GF-D8 (cell line): ENCODE results near the gene ANKRD39.

Experiments
- DNase-seq: peaks from one replicate; lab custom pipeline; 2025; lab: John Stamatoyannopoulos, UW

The ANKRD39 gene

DNA sequence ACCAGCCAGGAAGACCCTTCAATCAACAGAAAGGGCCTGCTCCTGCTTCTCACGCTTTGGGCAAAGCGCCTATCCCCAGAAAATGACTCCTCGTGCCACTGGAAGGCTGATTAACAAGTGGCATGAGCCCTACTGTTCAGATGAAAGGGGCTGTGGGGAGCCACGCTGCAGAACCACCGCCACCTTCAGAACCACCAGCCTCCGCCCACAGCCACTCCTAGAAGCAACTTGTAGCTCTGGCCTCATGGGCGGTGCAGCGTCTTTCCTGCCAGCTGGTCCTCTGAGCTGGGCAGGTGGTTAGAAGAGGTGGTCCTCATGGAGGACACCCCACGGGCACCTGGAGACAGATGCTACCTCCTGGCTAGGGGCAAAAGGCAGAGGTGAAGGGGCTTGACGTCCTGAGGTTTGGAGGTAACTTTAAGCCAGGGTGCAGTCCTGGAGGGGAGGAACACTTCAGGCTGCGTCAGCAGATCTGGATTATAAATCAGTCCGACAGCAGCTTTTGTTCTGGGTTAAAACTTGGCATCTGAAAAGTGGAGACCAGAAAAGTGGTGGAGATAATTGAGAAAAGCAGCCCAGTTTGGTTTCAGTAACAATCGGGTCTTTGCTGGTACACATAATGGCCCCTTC is 12.9 kb upstream of the ANKRD39 start:
- DNase-seq: no peak

DNA sequence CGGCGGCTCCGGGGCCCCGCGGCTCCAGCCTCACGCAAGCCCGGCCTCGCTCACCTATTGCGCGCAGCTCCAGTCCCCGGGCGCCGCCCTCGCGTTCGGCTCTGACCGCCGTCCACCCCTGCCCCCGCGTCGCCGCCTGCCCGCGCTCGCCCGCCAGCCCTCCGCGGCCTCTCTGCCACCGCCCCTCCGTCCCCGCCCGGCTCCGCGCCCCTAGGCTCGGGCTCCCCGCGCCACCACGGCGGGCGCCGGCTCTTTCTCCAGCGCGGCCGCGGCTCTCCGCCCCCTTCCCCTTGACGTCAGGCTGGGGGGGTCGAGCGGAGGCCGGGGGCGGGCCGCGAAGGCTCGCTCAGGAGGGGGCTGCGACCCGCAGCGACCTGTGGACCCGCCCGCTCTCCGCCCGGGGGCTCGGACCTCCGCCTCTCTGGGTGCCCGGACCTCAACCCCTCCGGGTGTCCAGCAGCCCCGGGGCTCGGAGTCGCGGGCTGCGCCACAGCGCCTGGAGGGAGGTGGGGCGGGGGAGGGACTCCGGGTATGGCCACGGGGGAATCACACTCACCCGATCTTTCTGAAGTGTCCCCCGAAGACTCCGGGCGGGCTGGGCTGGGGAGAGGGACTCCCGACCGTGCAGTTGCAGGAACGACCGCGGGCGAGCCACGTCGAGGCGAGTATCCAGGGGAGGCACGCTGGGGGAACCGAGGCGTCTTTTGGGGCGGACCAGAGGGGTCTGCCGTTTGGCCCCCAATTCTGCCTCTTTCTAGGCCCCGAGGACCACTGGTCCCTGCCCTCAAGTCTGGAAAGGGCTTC is 12.2 kb upstream of the ANKRD39 start, which contains the start of gene SEMA4C:
TSS of gene SEMA4C (minus strand) at position 259 of the 804 bp plus-strand sequence. CDS start 2,194 bp downstream, outside the sequence.
- no peak for DNase-seq

DNA sequence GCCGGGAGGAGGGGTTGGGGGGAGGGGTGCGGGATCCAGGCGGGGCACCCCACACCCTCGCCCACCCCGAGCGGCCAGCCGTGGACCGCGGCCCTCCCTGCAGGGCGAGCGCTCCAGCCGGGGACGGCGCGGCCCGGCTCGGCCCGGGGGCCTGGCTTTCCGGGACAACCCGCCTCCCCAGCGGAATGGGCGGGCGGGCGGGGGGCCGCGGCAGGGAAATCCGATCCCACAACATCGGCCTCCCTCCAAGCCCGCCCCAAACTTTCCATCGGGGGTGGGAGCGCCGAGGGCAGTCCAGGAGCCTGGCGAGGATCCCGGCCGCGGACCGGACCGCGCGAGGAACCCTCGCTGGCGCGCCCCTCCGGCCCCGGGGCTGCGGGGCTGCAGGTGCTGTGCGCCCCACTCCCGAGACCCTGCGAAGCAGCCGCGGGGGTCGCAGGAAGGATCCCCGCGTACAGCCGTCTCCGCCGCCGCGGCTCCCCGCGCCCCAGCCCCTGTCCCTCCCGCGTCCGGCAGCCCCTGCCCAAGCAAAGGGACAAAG is 11.5 kb upstream of the ANKRD39 start:
- no peak for DNase-seq

DNA sequence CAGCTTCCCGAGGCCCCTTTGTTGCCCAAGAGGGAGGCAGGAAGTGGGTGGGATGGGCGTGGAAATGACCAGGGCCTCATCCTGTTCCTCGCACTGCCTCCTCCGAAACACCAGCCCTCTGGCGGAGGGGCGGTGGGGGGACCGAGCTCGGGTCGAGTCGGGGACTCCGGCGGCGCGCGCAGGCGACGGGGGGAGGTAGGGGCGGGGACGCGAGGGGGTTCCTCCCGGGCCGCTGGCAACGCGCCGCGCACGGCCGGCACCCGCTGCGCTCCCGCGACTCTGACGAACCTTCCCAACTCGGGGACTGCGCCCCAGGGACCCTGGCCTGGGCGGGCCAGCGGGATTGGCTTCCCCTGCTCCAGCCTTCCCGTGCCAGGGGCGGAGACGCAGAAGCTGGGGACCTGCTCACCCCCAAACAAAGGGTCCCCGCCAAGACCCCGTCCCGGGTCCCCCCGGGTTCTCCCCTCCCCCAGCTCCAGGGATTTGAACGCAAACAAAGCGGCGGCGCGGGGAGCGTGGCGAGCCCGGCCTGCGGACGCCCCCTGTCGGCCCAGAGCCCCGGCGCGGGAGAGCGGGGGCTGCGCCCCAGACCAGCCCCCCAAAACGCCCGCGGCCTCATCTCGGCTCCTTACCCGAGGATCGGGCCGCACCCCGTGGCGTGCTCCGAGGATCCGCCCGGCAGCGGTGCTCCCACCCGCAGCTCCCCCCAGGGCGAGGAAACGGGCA is 10.9 kb upstream of the ANKRD39 start:
- peak; percentile 52 for DNase-seq

DNA sequence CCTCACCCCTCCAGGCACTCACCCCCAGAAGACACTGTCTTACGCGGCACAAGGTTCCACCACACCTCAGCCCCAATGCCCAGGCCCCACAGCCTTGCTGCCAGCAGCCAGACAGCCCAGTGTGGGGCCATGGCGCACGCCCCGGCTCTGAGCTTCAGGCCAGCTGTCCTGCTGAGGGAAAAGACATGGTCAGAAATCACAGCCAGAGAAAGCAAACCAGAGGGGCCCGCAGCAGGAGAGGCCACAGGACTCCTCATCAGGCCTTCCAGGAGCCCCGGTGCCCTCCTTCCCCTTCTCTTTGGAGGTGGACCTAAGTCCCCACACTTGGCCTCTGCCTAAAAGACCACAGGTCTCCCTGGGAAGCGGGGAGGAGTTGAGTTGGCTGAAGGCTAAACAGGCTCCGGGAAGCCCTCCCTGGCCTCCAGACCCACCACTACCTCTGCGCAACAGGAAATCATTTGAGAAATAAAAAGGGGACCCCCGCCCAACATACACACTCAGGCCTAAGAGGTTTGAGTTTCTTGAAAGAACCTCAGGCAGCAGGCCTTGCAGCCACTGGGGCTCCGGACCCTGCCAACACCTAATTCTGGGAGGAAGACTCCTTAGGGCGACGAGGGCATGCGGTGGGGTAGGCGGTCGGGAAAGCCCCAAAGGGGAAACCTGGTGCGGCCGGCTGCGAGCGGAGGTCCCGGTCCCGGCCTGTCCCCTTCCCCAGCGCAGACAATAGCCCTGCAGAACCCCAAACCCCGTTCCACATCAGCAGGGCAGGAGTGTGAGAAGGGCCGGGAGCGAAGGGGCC is 10.1 kb upstream of the ANKRD39 start:
- no peak for DNase-seq

DNA sequence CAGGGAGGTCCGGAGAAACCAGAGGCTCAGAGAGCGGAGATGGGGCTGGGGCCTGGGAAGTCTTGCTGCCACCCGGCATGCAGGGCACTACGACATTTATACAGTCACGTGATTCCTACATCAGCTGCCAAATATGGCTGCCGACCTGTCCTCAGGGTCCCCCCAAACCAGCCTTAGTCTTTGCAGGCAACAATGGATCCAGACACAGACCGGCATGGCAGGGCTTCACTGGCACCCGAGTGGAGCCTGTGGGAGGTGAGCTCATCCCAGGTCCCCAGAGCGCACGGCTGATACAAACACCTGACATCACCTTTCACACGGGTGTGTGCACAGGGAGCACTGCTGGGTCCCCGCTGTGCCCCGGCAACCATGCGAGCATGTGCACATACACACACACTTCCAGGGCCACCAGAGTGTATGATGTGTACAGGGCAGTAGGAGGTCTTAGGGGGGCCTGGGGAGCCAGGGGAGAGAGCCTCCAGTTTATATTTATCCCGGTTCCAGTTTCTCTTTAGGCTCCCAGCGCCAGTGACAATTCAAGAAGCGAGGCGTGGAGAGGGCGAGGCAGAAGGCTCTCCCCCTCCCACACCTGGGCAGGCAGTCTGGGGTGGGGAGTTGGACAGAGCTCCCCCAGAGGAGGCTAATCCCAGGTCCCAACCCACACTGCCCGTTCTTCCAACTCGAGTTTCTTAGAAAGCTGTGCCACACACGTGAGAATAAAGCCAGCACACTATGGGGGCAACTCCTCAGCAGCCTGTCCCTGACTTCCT is 9.4 kb upstream of the ANKRD39 start:
- DNase-seq: no peak

DNA sequence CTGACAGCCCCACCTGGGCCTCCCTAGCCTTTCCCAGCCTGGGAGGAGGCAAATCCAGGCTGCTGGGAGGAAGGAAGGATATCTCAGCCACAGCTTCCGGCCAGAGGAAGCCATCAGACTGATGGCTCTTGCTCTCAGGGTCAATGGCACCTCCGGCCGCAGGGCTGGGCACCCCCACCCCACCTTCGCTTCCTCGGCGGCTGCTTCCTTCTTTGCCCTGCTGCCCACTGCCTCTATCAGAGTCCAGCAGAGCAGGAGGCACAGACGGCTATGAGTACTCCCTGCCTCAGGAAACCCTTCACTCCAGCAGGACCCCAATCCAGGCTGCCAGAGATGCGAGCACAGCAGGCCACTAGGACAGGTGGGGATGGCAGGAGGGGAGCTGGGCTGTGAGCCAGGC is 8.8 kb upstream of the ANKRD39 start:
- no peak for DNase-seq

DNA sequence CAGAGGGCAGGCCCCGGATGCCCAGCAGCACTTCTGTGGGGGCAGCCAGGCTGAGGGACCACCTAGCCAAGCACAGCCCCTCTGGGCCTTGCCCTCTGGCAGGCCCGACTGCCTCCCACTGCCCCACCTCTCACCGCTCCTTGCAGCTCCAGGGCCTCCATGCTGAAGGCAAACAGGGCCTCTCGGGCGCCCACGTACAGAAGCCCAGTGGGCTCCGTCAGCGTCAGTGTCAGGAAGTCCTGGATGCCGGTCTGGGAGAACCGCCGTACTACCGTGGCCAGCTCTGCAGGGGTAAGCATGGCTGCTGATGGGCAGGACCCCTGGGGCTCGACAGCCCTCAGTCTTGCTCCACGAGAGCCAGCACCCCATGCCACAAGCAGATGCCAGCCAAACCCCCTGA is 8.3 kb upstream of the ANKRD39 start:
- no peak for DNase-seq

DNA sequence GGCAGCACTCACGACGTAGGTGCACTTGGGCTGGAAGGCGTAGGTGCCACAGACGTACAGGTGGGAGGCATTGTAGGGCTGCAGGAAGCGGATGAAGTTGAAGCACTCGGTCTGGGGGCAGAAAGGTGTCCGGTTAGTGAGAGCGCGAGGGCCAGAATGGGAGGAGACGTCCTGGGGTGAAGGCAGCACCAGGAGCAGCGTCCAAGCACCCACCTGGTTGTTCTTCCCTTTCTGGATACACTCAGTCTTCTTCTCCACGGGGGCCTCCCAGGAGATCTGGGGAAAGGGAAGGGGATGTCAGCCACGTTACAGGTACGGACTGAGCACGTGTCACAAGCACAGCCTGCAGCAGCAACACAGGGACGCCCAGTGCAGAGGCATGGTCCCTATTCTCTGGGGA is 7.8 kb upstream of the ANKRD39 start:
- DNase-seq: no peak

DNA sequence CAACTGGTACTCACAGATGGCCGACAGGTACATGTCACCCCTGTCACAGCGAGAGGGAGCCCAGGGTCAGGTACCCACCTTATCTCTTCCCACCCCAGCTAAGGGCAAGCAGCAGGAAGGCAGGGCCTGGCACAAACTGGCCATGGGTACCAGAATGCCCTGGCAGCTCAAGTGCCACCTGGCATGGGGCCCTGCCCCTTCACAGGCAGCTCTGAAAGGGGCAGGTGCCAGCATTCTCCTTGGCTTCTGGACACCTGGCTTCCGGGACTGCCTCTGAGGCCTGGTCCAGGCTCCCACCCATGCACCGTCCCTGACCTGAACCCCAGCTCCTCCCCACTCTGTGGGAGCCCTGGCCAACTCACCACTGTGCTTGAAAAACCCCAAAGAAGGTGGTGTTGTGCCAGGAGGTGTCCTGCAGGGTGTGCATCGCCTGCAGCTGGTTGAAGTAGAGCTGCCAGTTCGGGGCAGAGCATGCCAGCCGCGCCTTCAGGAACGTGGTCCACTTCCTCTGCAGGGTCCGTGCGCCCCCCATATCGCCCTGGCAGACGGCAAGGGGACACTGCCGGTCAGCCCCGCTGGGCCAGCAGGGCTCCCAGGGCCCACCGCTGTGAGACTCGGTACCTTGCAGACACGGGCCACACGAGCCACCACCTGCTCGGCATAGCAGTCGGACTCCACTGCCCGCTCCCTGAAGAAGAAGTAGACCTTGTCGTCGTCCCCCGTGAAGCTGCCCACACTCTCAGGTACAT is 6.7 kb upstream of the ANKRD39 start:
- DNase-seq: no peak

DNA sequence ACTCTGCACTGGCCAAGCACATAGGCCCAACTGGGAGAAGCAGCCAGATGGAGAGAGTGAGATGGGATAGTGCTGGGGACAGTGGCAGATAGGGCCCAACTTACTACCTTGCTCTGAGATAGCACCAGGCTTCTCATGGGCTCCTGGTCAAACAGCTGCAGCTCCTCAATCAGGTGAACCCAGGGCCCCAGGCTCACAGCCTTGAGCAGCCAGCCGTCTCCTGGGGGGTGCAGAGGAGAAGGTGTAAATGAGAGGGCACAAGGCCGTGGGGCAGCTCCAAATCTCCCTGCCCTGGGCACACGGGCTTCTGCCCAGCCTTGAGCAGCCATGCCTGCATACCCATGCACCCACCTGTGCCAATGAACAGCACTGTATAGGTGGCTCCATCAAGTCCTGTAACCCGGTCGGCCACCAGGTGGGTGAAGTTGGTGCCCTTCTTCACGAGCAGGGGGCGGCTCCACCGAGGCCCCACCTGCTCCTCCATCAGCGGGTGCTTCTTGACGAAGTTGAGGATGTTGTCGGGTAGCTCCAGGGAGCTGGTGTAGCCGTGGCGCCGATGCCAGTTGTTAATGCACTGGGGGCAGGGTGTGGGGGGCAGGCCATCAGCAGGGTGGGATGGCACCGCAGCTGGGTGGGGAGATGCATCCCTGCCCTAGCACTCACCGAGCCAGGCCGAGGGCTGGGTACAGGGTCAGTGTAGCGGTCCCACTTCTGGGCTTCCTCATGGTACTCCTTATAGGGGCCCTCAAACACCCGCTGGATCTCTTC is 5.9 kb upstream of the ANKRD39 start:
- no peak for DNase-seq

DNA sequence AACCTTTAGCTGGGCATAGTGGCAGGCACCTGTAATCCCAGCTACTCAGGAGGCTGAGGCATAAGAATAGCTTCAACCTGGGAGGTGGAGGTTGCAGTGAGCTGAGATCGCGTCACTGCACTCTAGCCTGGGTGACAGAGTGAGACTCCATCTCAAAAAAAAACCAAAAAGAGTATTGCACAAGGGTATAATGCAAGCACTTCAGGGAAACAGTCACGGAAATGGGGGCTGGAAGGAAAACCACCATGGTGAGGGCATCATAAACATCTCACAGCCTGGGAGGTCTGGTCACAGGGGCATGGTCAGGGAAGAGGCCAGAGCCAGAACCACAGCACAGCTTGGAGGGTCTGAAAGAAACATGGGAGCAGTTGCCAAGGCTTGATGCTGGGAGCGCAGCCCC is 5.2 kb upstream of the ANKRD39 start:
- peak; percentile 31 for DNase-seq

DNA sequence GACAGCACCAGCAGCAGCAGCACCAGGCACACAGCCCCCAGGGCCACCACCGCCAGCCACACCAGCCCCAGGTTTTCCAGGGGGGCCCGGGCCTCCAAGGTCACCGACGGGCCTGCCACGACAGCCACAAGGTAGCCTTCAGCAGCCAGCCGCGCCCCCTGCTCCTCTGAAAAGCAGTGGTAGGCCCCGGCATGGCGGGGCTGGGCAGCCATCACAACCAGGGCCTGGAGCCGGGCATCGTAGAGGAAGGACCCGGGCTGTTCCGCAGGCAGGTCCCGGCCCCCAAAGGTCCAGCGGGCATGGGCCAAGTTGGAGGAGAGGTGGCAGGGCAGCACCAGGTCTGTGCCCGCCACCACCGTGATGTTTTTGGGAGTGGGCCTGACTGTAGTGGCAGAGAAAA is 3.3 kb upstream of the ANKRD39 start:
- DNase-seq: no peak

DNA sequence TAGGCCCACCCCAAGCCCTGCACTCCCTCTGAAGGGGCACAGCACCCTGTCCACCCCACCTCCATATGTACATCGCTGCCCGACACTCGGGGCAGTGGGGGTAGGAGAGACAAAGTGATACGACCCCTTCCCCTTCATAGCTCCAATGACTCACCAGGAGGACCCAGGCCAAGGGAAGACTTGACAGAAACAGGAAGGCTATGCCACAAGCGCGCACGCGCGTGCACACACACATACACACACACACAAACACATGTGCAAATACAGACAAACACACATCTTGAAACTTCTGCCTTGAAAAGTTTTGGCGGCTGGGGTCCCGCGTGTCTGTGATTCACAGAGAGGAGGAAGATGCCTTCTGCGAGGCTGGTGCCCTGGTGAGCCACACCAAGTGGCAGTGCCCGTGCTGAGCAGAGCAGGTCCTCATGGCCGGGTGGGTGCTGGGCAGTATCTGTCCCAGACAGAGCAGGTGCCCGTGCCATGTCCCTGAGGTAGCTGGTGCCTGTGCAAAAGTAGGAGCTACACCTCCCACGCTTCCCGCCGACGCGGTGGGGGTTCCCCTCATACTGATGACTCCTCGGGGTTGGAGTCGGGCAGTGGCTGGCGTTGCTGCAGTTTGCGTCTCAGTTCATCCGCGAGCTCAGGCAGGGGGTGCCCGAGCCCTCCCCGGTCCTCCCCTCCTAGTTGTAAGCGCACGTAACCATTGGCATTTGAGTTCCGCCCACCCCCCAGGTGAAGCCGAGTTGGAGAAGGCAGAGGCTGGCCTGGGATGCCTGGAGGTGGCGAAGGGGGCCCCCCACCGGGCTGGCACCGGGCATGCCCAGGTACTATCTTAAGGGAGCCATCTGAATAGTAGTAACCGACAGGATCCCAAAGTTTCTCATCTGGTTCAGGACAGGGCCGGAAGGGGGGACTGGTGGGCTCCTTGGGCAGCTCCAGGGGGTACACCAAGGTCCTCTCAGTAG is 2.5 kb upstream of the ANKRD39 start:
- no peak for DNase-seq

DNA sequence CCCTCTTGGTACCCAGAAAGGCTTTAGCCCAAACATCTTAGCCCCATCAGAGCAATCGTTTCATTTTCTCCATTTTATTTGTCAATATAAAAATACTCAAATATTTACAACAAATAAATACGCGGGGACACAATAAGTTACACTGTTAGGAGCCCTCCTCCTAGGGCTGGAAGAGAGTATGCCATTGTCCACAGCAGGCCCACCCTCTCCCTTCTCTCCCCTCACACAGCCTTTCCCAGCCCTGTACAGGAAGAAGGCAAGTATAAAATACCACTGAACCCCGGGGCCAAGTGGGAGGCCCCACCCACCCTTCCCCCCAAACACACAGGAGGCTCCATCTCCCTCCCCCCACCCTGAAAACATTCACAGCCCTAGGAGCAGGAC is 1.9 kb upstream of the ANKRD39 start:
- DNase-seq: no peak

DNA sequence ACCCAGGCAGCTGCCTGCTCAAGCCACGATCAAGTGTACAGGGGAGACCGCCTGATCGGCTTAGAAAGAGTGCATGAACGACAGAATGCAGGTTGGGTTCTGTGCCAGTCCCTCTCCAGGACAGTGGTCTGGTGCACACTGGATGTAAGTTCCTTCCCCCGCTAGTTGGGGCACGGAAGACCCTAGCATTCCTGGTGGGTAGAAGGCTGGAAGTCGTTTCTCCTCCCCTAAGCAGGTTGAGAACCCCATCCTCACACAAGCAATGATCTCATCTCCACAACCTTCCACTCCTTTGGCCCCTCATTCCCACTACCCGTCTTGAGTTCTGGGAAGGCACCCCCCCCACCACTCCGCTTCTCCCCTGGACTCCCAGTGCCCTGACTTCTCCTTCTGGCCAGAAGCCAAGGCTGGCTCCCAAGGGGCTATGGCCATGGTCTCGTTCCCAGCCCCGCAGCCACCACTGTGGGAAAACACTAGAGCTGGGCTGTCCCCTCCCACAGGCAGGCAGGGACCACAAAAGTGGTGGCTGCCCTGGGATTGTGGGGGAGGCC is 1.4 kb upstream of the ANKRD39 start:
- DNase-seq: no peak

DNA sequence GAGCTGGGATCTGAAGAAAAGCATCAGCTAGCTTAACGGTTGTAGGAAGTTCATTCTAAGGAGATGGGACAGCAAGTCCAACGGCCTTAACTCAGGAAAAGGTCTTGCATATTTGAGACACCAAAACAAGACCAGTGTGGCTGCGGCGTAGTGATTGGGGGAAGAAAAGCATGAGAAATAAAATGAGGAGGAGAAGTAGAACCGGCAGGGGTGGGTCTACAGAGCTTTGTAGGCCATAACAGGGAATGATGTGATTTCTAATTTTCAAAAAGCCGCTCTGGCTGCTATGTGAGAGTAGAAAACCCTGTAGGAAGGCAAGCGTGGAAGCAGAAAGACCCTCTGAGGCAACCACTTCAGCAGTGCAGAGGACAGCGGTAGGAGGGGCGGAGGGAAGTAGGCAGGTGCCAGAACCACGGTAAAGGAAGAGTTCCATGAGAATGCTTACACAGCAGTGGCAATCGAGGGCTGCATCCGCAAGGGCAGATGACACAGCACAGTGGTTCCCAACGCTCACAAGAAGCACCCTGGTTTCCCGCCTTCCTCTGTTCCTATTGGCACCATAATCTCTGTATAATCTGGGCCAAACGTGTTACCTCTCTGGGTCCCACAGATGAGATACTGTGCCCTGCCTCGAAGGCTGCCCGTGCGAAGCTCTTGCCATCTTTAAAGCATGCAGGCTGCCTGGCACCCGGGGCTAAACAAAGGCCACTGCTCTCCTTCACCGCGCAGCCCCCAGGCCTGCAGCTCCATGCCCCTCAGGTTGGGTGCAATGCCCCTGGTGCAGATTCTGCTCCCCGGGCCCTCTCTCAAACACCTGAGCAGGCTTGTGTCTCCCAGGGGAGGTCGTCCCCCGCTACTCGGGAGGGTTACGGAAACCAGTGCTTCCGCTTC is 795 bp downstream of the ANKRD39 start:
- DNase-seq: peak; percentile 22
